ENCODE data around the gene CDK5RAP2.

- TF ChIP-seq, protein P1, sequence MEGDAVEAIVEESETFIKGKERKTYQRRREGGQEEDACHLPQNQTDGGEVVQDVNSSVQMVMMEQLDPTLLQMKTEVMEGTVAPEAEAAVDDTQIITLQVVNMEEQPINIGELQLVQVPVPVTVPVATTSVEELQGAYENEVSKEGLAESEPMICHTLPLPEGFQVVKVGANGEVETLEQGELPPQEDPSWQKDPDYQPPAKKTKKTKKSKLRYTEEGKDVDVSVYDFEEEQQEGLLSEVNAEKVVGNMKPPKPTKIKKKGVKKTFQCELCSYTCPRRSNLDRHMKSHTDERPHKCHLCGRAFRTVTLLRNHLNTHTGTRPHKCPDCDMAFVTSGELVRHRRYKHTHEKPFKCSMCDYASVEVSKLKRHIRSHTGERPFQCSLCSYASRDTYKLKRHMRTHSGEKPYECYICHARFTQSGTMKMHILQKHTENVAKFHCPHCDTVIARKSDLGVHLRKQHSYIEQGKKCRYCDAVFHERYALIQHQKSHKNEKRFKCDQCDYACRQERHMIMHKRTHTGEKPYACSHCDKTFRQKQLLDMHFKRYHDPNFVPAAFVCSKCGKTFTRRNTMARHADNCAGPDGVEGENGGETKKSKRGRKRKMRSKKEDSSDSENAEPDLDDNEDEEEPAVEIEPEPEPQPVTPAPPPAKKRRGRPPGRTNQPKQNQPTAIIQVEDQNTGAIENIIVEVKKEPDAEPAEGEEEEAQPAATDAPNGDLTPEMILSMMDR (conservative IDR thresholded peaks at IDR 0.05) = no peak
- TF ChIP-seq ZFX (IDR thresholded peaks at IDR 0.05) = no peak
These were observed 47.1 kb downstream of the CDK5RAP2 start for GRCh38 chr9:120532891-120533290.

Measured in C4-2B (cell line).